ENCODE results near the gene ZFAND5. TPM values are rescaled to one million over a fixed set of nuclear protein-coding genes. Genes with fewer than 3 reads are reported as not detected.

Gene ZFAND5
- total RNA-seq, 1 experiment from 2014 or later: 216 TPM

DNA sequence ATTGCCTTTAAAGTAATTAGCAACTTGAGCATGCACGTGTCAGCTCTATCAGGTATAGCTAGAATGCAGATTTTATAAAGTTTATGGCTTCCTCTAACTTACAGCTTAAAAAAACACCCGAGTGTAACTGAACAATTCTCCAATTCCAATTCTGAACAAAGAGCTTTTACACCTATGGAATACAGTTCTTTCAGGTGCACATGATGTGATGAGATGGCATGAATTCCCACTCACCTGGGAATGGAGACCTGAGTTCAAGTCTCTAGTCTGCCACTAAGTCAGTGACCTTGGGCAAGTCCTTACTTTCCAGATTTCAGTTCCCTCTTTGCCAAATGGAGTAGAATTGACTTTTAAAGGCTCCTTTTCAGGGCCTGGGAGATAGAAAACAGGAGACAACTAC, 1.8 kb downstream of the ZFAND5 start:
- DNase-seq (ENCODE audit: low read depth): peak; percentile 9

- DNase-seq (ENCODE audit: low read depth): peak; percentile 78
These were observed 2.3 kb downstream of the ZFAND5 start for GRCh38 chr9:72362680-72363139.

DNA sequence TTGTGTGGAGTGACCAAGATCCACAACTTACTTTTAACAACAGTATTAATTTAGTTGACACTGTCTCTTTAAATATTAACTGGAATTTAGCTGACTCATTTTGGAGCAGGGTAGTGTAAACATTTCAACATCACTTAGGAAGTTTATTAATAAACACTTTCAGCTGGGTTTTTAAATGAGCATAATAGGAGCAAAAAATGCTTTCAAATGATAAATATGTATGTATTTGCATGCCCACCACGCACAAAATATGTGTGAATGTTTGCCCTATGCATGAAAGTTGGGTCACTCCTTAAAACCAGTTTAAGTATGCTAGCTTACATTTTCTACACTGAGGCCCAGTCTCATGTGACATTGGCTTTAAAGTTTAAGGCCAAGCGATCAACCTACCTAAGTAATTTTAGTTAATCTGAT, 2.9 kb downstream of the ZFAND5 start:
- DNase-seq (ENCODE audit: low read depth): peak; percentile 46

- no peak for DNase-seq (ENCODE audit: low read depth)
These were observed 3.8 kb downstream of the ZFAND5 start for GRCh38 chr9:72361217-72361616.

DNA sequence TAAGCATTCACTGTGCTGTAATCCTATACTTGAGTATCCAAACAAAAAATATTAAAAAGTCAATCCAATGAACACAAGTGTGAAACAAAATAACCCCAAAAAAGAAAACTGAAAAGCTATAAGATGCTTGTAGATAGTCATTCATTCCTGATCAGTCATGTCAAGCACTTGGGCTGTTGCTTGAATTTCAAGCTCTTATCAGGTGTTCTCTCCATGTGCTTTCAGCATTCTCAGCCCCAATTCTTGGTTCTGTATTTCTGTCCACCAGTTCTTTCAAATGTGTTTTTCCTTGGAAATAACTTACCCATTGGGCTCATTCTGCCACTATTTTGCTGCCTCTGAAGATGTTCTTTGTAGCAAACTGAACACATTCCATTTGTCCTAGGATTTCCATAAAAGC, 4.7 kb downstream of the ZFAND5 start:
- DNase-seq (ENCODE audit: low read depth): no peak

GRCh38 chr9:72356041-72356582, 8.9 kb downstream of the ZFAND5 start:
- no peak for DNase-seq (ENCODE audit: low read depth)

GRCh38 chr9:72355153-72355552, 9.9 kb downstream of the ZFAND5 start:
- peak; percentile 15 for DNase-seq (ENCODE audit: low read depth)

- peak; percentile 18 for DNase-seq (ENCODE audit: low read depth)
These were observed 10.3 kb downstream of the ZFAND5 start for GRCh38 chr9:72354704-72355103.

DNA sequence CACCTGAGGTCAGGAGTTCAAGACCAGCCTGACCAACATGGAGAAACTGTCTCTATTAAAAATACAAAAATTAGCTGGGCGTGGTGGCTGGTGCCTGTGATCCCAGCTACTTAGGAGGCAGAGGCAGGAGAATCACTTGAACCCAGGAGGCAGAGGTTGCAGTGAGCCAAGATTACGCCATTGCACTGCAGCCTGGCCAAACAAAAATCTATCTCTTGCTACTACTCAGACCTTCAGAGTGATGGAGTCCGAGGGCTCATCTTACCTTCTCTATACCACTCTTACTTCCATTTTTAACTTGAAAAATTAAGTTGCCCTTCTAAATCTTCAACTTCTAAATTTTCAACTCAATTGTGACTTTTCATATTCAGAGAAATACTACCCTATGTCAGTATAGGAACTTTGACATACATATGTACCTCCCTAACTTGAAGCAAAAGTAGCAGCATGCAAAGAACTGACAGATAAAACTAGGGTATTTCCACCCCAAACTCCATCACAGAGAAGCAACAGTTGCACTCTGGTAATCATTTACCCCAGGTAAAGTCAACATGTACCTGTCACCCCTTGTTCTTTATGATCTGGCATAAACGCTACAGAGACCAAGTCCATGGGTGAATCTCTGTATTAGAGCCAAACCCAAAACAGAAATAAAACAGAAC, 11.4 kb downstream of the ZFAND5 start:
- peak; percentile 20 for DNase-seq (ENCODE audit: low read depth)

DNA sequence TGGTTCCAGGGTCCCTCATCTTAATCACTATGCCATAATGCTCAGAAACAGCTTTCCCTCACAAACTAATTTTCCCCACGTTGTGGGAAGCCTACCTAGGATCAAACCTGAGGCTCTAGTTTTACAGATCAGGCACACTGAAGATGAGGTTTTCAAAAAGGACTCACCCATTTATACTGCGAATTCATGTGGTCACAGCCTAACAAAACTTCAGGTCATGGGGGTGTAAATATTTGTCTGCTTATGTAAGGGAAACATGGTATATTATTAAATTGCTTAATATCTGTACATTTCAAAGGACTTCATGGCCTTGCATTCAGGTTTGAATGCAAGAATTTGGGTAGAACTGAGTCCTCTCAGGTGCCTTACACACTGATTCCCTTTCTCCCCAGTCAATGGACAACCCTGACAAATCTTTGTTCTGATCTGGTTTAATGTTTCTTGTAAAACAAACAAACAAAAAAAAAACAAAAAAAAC, 12.1 kb downstream of the ZFAND5 start:
- peak; percentile 47 for DNase-seq (ENCODE audit: low read depth)

DNA sequence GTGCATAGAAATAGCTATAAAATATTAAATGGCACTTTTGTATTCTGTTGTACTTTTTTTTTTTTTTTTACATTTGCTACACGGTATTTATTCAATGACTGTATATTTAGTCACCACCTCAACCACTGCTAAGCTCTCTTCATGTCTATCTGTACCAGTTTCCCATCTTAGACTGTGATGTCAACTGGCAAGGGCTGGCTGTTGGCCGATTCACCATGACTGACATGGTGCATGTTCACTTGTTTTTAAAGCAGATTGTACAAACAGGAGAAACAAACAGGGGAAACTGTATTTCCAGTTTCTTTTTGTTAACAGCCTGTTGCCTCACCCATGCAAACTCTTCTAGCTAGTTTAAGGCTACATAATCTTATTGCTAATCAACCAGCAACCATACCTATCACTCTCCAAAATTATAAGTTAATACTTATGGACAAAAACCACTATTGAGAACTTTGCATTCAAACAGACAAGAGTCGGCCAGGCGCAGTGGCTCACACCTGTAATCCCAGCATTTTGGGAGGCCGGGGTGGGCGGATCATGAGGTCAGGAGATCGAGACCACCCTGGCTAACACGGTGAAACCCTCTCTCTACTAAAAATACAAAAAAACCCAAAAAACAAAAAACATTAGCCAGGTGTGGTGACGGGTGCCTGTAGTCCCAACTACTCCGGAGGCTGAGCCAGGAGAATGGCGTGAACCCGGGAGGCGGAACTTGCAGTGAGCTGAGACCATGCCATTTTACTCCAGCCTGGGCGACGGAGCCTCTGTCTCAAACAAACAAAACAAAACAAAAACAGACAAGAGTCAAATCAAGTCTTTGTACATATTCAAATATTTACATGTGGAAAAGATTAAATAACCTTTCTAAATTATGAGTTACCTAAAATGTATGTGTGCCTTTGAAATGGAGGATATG, 13.2 kb downstream of the ZFAND5 start:
- peak; percentile 85 for DNase-seq (ENCODE audit: low read depth)

- DNase-seq (ENCODE audit: low read depth): no peak
These were observed 15.1 kb downstream of the ZFAND5 start for GRCh38 chr9:72349911-72350310.

DNA sequence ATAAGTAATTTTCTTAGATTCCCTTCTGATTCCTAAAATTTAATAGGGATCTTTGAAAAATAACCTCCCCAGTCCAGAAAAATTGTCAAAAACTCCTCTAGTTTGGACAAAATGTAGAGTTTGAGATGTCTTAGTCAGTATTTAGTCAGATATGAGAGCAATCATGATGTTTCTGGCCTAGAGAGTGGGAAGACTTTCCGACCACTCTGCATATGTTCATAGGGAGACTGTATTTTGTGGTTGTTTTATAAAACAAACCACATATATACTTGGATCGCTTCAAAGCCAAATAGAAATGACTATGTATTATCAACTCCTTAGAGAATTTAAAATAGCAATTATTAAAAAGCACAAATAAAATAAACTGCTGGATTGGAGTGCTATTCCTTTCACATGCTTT, 15.8 kb downstream of the ZFAND5 start:
- DNase-seq (ENCODE audit: low read depth): no peak

DNA sequence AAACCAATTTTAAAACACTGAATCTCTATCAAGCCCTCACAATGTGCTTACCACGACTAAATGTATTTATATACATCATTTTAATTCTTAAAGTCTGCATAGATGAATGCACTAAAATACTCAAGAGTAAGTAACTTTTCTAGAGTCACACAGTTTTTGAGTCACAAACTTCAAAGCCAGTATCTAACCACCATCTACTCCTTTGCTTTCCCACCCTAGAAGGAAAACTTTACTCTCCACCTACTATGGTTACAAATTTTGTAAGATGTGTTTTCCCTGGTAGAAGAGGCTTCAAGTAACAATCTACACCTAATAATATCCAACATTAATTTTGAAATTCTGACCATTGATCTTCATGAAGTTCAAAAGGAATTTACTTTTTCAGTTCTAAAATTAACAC, 18.7 kb downstream of the ZFAND5 start:
- DNase-seq (ENCODE audit: low read depth): no peak

GRCh38 chr9:72338631-72339030, 26.4 kb downstream of the ZFAND5 start:
- DNase-seq (ENCODE audit: low read depth): no peak

- DNase-seq (ENCODE audit: low read depth): no peak
These were observed 27.7 kb downstream of the ZFAND5 start for GRCh38 chr9:72337286-72337685.

- peak; percentile 10 for DNase-seq (ENCODE audit: low read depth)
These were observed 30.2 kb downstream of the ZFAND5 start for GRCh38 chr9:72334658-72335337.

DNA sequence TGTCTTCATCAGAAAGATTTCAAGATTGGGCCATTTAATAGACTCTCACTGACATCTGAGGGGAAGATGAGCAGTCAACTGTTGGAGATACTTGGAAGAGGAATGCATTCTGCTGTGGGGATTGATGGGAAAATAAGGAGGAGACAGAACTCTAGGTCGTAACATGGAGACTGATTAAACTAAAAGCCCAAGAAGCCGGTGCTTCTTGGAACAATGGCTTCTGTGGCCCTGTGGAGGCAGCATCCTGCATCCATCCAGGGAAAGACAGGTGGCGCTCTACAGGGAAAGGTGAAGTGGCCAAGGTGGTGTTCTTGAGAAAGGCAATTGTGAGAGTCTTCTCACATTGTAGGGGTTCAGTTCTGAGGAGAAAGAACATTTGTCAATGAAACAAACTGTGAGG, 31.3 kb downstream of the ZFAND5 start:
- DNase-seq (ENCODE audit: low read depth): no peak

- no peak for DNase-seq (ENCODE audit: low read depth)
These were observed 31.8 kb downstream of the ZFAND5 start for GRCh38 chr9:72333197-72333596.

DNA sequence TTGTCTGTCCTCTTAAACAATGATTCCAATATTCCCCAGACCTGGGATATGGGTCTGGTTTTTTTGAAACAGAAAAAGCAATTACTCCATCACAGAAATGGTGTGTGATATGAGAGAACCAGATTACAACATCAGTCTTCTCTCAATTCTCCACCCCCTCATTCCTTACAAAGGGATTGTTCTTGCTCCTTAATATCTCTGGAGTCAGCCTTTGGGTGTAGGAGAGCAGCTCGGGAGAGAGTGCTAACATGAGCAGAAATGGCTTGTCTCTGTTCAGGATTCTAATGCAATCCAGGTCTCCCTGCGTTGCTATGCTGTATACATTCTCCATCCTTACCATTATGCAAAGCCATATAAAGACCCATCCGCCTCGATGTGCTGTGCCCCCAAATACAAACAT, 32.7 kb downstream of the ZFAND5 start:
- no peak for DNase-seq (ENCODE audit: low read depth)

DNA sequence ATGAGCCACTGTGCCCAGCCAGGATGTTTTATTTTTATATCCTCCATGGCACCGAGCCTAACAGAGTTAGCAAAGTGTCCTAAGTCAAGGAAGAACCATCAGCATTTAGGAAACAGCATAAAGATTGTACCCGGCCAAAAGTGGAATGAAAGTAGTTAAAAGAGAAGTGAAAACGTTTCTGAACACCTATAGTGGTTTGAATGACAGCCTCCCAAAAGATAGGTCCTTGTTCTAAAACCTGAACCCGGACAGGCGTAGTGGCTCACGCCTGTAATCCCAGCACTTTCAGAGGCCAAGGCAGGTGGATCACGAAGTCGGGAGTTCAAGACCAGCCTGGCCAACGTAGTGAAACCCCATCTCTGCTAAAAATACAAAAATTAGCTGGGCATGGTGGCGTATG, 37.4 kb downstream of the ZFAND5 start:
- no peak for DNase-seq (ENCODE audit: low read depth)

- no peak for DNase-seq (ENCODE audit: low read depth)
These were observed 38.4 kb downstream of the ZFAND5 start for GRCh38 chr9:72326641-72327040.

Data from M059J (cell line).